Measurements from ENCODE around the gene NKAIN4. TPM values are rescaled to one million over a fixed set of nuclear protein-coding genes. Genes with fewer than 3 reads are reported as not detected.

The NKAIN4 gene
- total RNA-seq, 1 donor from 2014 or later = not detected

Small RNA genes within 50 kb of the gene (microRNA-seq; reads per million reads assigned to microRNA genes)
- gene MIR3196 = not detected
- gene MIR4326 = not detected

Other genes starting within 250 kb of the NKAIN4 start
- gene BHLHE23, start 247.5 kb downstream of the NKAIN4 start, total RNA-seq = not detected
- gene YTHDF1, start 38.3 kb downstream of the NKAIN4 start, total RNA-seq = 21.1 TPM
- gene BIRC7, start 18.6 kb downstream of the NKAIN4 start, total RNA-seq = 0.22 TPM
- gene ARFGAP1, start 18.4 kb upstream of the NKAIN4 start, total RNA-seq = 25.3 TPM
- gene COL20A1, start 38.7 kb upstream of the NKAIN4 start, total RNA-seq = not detected
- 1.5 TPM for gene CHRNA4, start 106.9 kb upstream of the NKAIN4 start, total RNA-seq
- gene KCNQ2, start 218.2 kb upstream of the NKAIN4 start, total RNA-seq = 0.89 TPM
- 1,229 TPM for gene EEF1A2, start 244.6 kb upstream of the NKAIN4 start, total RNA-seq

Measured in Right ventricle myocardium superior (tissue), 1 donor.